ENCODE measurements around the gene E2F3. TPM values are rescaled to one million over a fixed set of nuclear protein-coding genes. Genes with fewer than 3 reads are reported as not detected.
A peak's percentile ranks its signal among the peaks of the same experiment; 100 is the strongest.

The E2F3 gene
- total RNA-seq, 1 experiment from 2014 or later = 30.2 TPM

- TF ChIP-seq STAT6 (CRISPR knock-in tag; conservative IDR thresholded peaks at IDR 0.05; ENCODE audit: low read depth) = no peak
- TF ChIP-seq ATF2 (CRISPR knock-in tag; IDR thresholded peaks at IDR 0.05; ENCODE audit: borderline replicate concordance, low read depth) = no peak
- TF ChIP-seq ARID4B (CRISPR knock-in tag; IDR thresholded peaks at IDR 0.05; ENCODE audit: borderline replicate concordance) = no peak
- no peak for TF ChIP-seq ZNF219 (CRISPR knock-in tag; IDR thresholded peaks at IDR 0.05; ENCODE audit: borderline replicate concordance)
Measured at GRCh38 chr6:20458027-20458894, 56.6 kb downstream of the E2F3 start (continued).

- no peak for DNase-seq (ENCODE audit: low spot score)
- POLR2A ChIA-PET = no interaction called here
- H3K9me3 Mint-ChIP-seq = peaks cover 7% of the 10 kb centered on the region
- H3K4me3 Mint-ChIP-seq = no peak overlapping the region
- TF ChIP-seq ZNF121 (CRISPR knock-in tag; IDR thresholded peaks at IDR 0.05) (0 out of 2 replicates have a peak, but pooled peaks have one; percentile 63), USF2 (CRISPR knock-in tag; IDR thresholded peaks at IDR 0.05) (no peak)
- no peaks in the 10 kb centered on the region for H3K27me3 Mint-ChIP-seq (ENCODE audit: low read depth)
- H3K27ac Mint-ChIP-seq = peak overlapping the region; percentile 30; the same call in 1 of the 2 replicates
- CTCF ChIA-PET = no interaction called here
- peaks cover 31% of the 10 kb centered on the region for H3K36me3 Mint-ChIP-seq
- peaks cover 29% of the 10 kb centered on the region for H3K4me1 Mint-ChIP-seq
- ATAC-seq = no peak
Measured at GRCh38 chr6:20459682-20460081, 58.0 kb downstream of the E2F3 start.

GRCh38 chr6:20461576-20461975, 59.9 kb downstream of the E2F3 start:
- Mint-ChIP-seq H3K9me3 (peaks cover 18% of the 10 kb centered on the region), H3K4me1 (peaks cover 32% of the 10 kb centered on the region), H3K27ac (no peak overlapping the region), H3K27me3 (ENCODE audit: low read depth) (no peaks in the 10 kb centered on the region), H3K36me3 (peaks cover 45% of the 10 kb centered on the region), H3K4me3 (no peak overlapping the region)
- DNase-seq (ENCODE audit: low spot score) (no peak), ATAC-seq (no peak)
- CTCF ChIA-PET = no interaction called here
- no peak for TF ChIP-seq ZNF317 (CRISPR knock-in tag; IDR thresholded peaks at IDR 0.05; ENCODE audit: borderline replicate concordance, low read depth)
- POLR2A ChIA-PET = no interaction called here

GRCh38 chr6:20463396-20463795, 61.7 kb downstream of the E2F3 start:
- ChIA-PET CTCF (interaction anchor here (0.5 kb wide), 1 partner anchor 60 kb away, joined by 6 read pairs; no protein-coding TSS in a partner anchor), POLR2A (interaction anchor here (1.1 kb wide), 1 partner anchor 59 kb away, joined by 9 read pairs; no protein-coding TSS in a partner anchor)
- H3K27ac Mint-ChIP-seq = peak overlapping the region; percentile 85
- ATAC-seq = no peak
- DNase-seq (ENCODE audit: low spot score) = no peak
- peaks cover 45% of the 10 kb centered on the region for H3K36me3 Mint-ChIP-seq
- H3K4me1 Mint-ChIP-seq = peaks cover 49% of the 10 kb centered on the region
- peaks cover 18% of the 10 kb centered on the region for H3K9me3 Mint-ChIP-seq
- no peak overlapping the region for H3K4me3 Mint-ChIP-seq
- no peaks in the 10 kb centered on the region for H3K27me3 Mint-ChIP-seq (ENCODE audit: low read depth)
- TF ChIP-seq TEAD4 (CRISPR knock-in tag; IDR thresholded peaks at IDR 0.05) (no peak), ETV6 (CRISPR knock-in tag; IDR thresholded peaks at IDR 0.05) (no peak), PRDM15 (CRISPR knock-in tag; IDR thresholded peaks at IDR 0.05) (no peak)

Measured in WTC11 (cell line).